ENCODE measurements around the gene IL21R. TPM values are rescaled to one million over a fixed set of nuclear protein-coding genes. Genes with fewer than 3 reads are reported as not detected.

The IL21R gene
- total RNA-seq, 4 donors from 2014 or later, result 0.15 to 0.58 (median 0.37) TPM

GRCh38 chr16:27399969-27400368, 2.0 kb upstream of the IL21R start:
- no peak for TF ChIP-seq CTCF (IDR thresholded peaks at IDR 0.05)
- TF ChIP-seq POLR2A (IDR thresholded peaks at IDR 0.05), result no peak
- intact Hi-C loops (cut with DNase I; ENCODE audit: low total_unique reads), result no loop called here
- no peak overlapping the region for H3K4me3 ChIP-seq (ENCODE audit: low read depth, poor library complexity, severe bottlenecking)
- no peak for DNase-seq (ENCODE audit: low spot score in 2 of 2)
- 90 to 93% methylated on average over 2 of the region's 2 CpGs for WGBS, 2 donors

DNA sequence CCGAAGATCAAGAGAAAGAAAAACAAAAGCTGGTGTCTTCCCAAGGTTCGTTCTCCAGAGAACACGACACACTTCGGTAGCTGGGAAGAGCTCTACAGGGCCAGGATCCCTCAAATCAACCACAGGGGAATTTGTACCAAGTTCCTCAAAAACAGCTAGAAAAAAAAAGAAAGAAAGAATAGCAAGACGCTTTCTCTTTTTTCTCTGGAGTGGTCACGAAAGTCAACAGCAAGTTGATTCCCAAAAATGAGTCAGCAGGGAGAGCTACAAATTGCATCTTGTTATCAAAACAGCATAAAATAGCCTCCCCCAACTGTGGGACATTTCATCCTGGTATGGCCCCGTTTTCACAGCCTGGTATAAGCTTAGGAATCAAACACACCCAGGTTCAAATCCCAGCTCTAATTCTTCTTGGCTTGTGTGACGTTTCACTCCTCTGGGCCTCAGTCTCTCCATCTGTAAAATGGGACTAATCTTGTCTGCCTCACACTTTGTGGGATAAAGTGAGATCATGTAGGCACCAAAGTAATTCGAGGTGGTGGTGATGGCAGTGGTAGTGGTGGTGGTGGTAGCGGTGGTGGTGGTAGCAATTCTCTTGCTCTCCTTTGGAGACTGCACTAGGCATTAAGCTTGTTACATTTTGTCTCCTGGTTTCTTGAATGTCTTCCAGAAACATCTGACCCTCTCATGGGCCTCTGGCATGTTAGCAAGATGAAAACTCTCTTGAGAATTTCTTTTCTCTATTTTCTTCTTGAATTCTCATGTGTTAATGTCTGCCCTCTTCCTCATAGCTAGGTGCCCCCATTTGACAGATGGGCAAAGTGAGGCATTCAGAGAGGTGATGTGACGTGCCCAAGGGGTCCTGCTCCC, 988 bp upstream of the IL21R start:
- TF ChIP-seq CTCF (IDR thresholded peaks at IDR 0.05), result no peak
- no peak for TF ChIP-seq POLR2A (IDR thresholded peaks at IDR 0.05)
- intact Hi-C loops (cut with DNase I; ENCODE audit: low total_unique reads), result no loop called here
- H3K4me3 ChIP-seq (ENCODE audit: low read depth, poor library complexity, severe bottlenecking), result no peak overlapping the region
- 44 to 46% methylated on average over 11 of the region's 11 CpGs for WGBS, 2 donors
- no peak for DNase-seq (ENCODE audit: low spot score in 2 of 2)

- H3K4me3 ChIP-seq (ENCODE audit: low read depth, poor library complexity, severe bottlenecking), result no peak overlapping the region
- intact Hi-C loops (cut with DNase I; ENCODE audit: low total_unique reads), result no loop called here
- no peak for DNase-seq (ENCODE audit: low spot score in 2 of 2)
- WGBS, 2 donors, result 57 to 71% methylated on average over 8 of the region's 8 CpGs
- TF ChIP-seq POLR2A (IDR thresholded peaks at IDR 0.05) (no peak), CTCF (IDR thresholded peaks at IDR 0.05) (no peak)
These were observed 592 bp downstream of the IL21R start for GRCh38 chr16:27402569-27402963.

- WGBS, 2 donors, result 83 to 87% methylated on average over 20 of the region's 20 CpGs
- H3K4me3 ChIP-seq (ENCODE audit: low read depth, poor library complexity, severe bottlenecking), result no peak overlapping the region
- no peak for TF ChIP-seq CTCF (IDR thresholded peaks at IDR 0.05)
- intact Hi-C loops (cut with DNase I; ENCODE audit: low total_unique reads), result no loop called here
- DNase-seq (ENCODE audit: low spot score in 2 of 2), result peak in 1 of 2 donors; percentile 77
These were observed 1.1 kb downstream of the IL21R start for GRCh38 chr16:27402964-27403600.

- WGBS, 2 donors, result 63 to 85% methylated on average over 3 to 6 of the region's 6 CpGs
- TF ChIP-seq POLR2A (IDR thresholded peaks at IDR 0.05) (no peak), CTCF (IDR thresholded peaks at IDR 0.05) (no peak)
- H3K4me3 ChIP-seq (ENCODE audit: low read depth, poor library complexity, severe bottlenecking), result no peak overlapping the region
- intact Hi-C loops (cut with DNase I; ENCODE audit: low total_unique reads), result no loop called here
- no peak for DNase-seq (ENCODE audit: low spot score in 2 of 2)
These were observed 1.6 kb downstream of the IL21R start for GRCh38 chr16:27403601-27403992.

All from lower leg skin (tissue), 4 donors.